Smooth muscle cell (in vitro differentiated cells): ENCODE data around the gene SELPLG. TPM values are rescaled to one million over a fixed set of nuclear protein-coding genes. Genes with fewer than 3 reads are reported as not detected.

Experiments
- DNase-seq: peaks from one replicate; lab custom pipeline; 2025; ENCODE audit not compliant: unreplicated experiment; lab: John Stamatoyannopoulos, UW
- H2AFZ ChIP-seq: fragments of 200-600 bp; sonication (generic); 2 replicates; pipeline ENCODE4 v1.6.0; 2016; ENCODE audit warnings: antibody characterized with exemption, low read depth, mild to moderate bottlenecking
- H3F3A ChIP-seq: fragments of 200-600 bp; sonication (generic); 2 replicates; pipeline ENCODE4 v1.6.0; 2017; ENCODE audit warnings: antibody characterized with exemption, low read depth
- H3K27ac ChIP-seq: fragments of 200-600 bp; sonication (generic); 2 replicates; pipeline ENCODE4 v1.5.1; 2016; ENCODE audit warnings: low read depth, mild to moderate bottlenecking
- H3K27me3 ChIP-seq: fragments of 200-600 bp; sonication (generic); 2 replicates; pipeline ENCODE4 v1.6.1; 2016; ENCODE audit warnings: low read depth, mild to moderate bottlenecking
- H3K36me3 ChIP-seq: fragments of 200-600 bp; sonication (generic); 2 replicates; pipeline ENCODE4 v1.5.1; 2016; ENCODE audit warnings: low read depth
- H3K4me1 ChIP-seq: fragments of 200-600 bp; sonication (generic); 2 replicates; pipeline ENCODE4 v1.5.1; 2016; ENCODE audit warnings: low read depth
- H3K4me2 ChIP-seq: fragments of 200-600 bp; sonication (generic); 2 replicates; pipeline ENCODE4 v1.6.0; 2016; ENCODE audit warnings: mild to moderate bottlenecking
- H3K4me3 ChIP-seq: fragments of 200-600 bp; sonication (generic); 2 replicates; pipeline ENCODE4 v1.5.1; 2016; ENCODE audit warnings: mild to moderate bottlenecking
- H3K79me2 ChIP-seq: fragments of 200-600 bp; sonication (generic); 2 replicates; pipeline ENCODE4 v1.6.0; 2016; ENCODE audit warnings: low read depth, mild to moderate bottlenecking
- H3K9ac ChIP-seq: fragments of 200-600 bp; sonication (generic); 2 replicates; pipeline ENCODE4 v1.6.0; 2016; ENCODE audit warnings: low read depth
- H3K9me3 ChIP-seq: fragments of 200-600 bp; sonication (generic); replicated peaks from 2 replicates; pipeline ENCODE4 v1.5.1; 2016; ENCODE audit warnings: low read depth
- H4K20me1 ChIP-seq: fragments of 200-600 bp; sonication (generic); 2 replicates; pipeline ENCODE4 v1.6.0; 2016; ENCODE audit warnings: low read depth
- CTCF ChIP-seq: fragments of 200-600 bp; sonication (generic); IDR thresholded peaks from 2 replicates; pipeline ENCODE4 v1.5.1; 2017; ENCODE audit warnings: borderline replicate concordance, mild to moderate bottlenecking, antibody characterized with exemption; ENCODE audit not compliant: insufficient read depth, poor library complexity, severe bottlenecking
- WGBS: methylation state at CpG from one replicate; pipeline ENCODE4 v1.1.7; 2016; ENCODE audit warnings: low lambda C conversion rate; 5-methylcytosine and 5-hydroxymethylcytosine counted together
- polyA plus RNA-seq: library from polyadenylated mRNA; unstranded; fragments of >200 nt; fragmentation: Nextera tagmentation; extraction: Ambion mirVana; gene quantifications from 2 replicates; pipeline ENCODE4 v1.2.1, GENCODE V29; 2016
- total RNA-seq: library from RNA; depleted of rRNA; stranded (reverse); fragments of >200 nt; gene quantifications from 2 replicates; pipeline ENCODE4 v1.2.3, GENCODE V29; 2014

Gene SELPLG
- total RNA-seq (1.3 and 2.0 TPM in 2 replicates), polyA plus RNA-seq (0.09 and 1.6 TPM in 2 replicates)

- Histone ChIP-seq H3K79me2 (no peaks in the 10 kb centered on the region), H3K27me3 (no peaks in the 10 kb centered on the region), H3K4me1 (peaks cover 36% of the 10 kb centered on the region), H3K4me3 (no peak within 1 kb of the TSS), H4K20me1 (no peaks in the 10 kb centered on the region), H3K27ac (no peak within 1 kb of the TSS), H3K9ac (no peak within 1 kb of the TSS), H3K4me2 (no peak within 1 kb of the TSS), H3K36me3 (no peaks in the 10 kb centered on the region), H2AFZ (no peak within 1 kb of the TSS), H3F3A (peaks cover 14% of the 10 kb centered on the region), H3K9me3 (no peaks in the 10 kb centered on the region)
- 84% methylated on average over 14 of the region's 14 CpGs for WGBS
- no peak for TF ChIP-seq CTCF
- DNase-seq: no peak
These were observed at the start of gene SELPLG for GRCh38 chr12:108633534-108634248. Gene SELPLG, minus strand, starts transcription at chr12:108633894. Its CDS starts 9,587 bp downstream, at chr12:108624307.

- H3K27ac ChIP-seq: no peak overlapping the region
- no peaks in the 10 kb centered on the region for H3K27me3 ChIP-seq
- H4K20me1 ChIP-seq: peaks cover 87% of the 10 kb centered on the region
- 77% methylated on average over 1 of the region's 1 CpG for WGBS
- no peak overlapping the region for H3K9ac ChIP-seq
- no peak overlapping the region for H2AFZ ChIP-seq
- no peak for TF ChIP-seq CTCF
- peaks cover 98% of the 10 kb centered on the region for H3K79me2 ChIP-seq
- no peak overlapping the region for H3K4me2 ChIP-seq
- no peak for DNase-seq
- no peak overlapping the region for H3K4me3 ChIP-seq
- no peaks in the 10 kb centered on the region for H3K36me3 ChIP-seq
- no peaks in the 10 kb centered on the region for H3F3A ChIP-seq
- H3K9me3 ChIP-seq: no peaks in the 10 kb centered on the region
- peaks cover 35% of the 10 kb centered on the region for H3K4me1 ChIP-seq
These were observed 47.6 kb upstream of the SELPLG start for GRCh38 chr12:108681317-108681716.

- H3K36me3 ChIP-seq: no peaks in the 10 kb centered on the region
- 97% methylated on average over 1 of the region's 1 CpG for WGBS
- H2AFZ ChIP-seq: no peak overlapping the region
- H3F3A ChIP-seq: peaks cover 4% of the 10 kb centered on the region
- no peak overlapping the region for H3K4me2 ChIP-seq
- H3K4me3 ChIP-seq: no peak overlapping the region
- H3K9ac ChIP-seq: no peak overlapping the region
- H3K4me1 ChIP-seq: peaks cover 17% of the 10 kb centered on the region
- H3K79me2 ChIP-seq: peaks cover 93% of the 10 kb centered on the region
- H3K27ac ChIP-seq: no peak overlapping the region
- H3K27me3 ChIP-seq: no peaks in the 10 kb centered on the region
- peaks cover 78% of the 10 kb centered on the region for H4K20me1 ChIP-seq
- H3K9me3 ChIP-seq: no peaks in the 10 kb centered on the region
- no peak for DNase-seq
- TF ChIP-seq CTCF: no peak
These were observed 45.5 kb upstream of the SELPLG start for GRCh38 chr12:108679106-108679681.
